ENCODE results near the gene MGMT.

The MGMT gene

GRCh38 chr10:129779126-129780111, 312.4 kb downstream of the MGMT start:
- Histone ChIP-seq H3K4me3 (ENCODE audit: low read length) (no peak overlapping the region), H3K9me3 (replicated peaks; ENCODE audit: insufficient read depth, low read length) (no peaks in the 10 kb centered on the region), H3K27ac (ENCODE audit: low read length) (no peak overlapping the region), H3K4me1 (ENCODE audit: low read length) (no peaks in the 10 kb centered on the region), H2AFZ (ENCODE audit: low read length) (no peak overlapping the region), H3K9me2 (replicated peaks; ENCODE audit: insufficient read depth, low read length) (no peaks in the 10 kb centered on the region), H3K4me2 (ENCODE audit: low read depth, low read length) (no peak overlapping the region), H3K36me3 (replicated peaks; ENCODE audit: insufficient read depth, low read length) (no peaks in the 10 kb centered on the region), H3K79me2 (ENCODE audit: low read length) (no peaks in the 10 kb centered on the region), H4K20me1 (ENCODE audit: insufficient read depth, low read length) (no peaks in the 10 kb centered on the region), H3K9ac (ENCODE audit: low read length) (no peak overlapping the region), H3F3A (ENCODE audit: insufficient read depth, low read length) (no peaks in the 10 kb centered on the region), H3K27me3 (replicated peaks; ENCODE audit: insufficient read depth, low read length) (no peaks in the 10 kb centered on the region)
- no peak for TF ChIP-seq CTCF (IDR thresholded peaks at IDR 0.05; ENCODE audit: low read length)
- TF ChIP-seq EZH2phosphoT487 (IDR thresholded peaks at IDR 0.05; ENCODE audit: low read length) = no peak
- TF ChIP-seq EZH2 (optimal IDR thresholded peaks at IDR 0.05; ENCODE audit: low read depth, low read length) = no peak
- DNase-seq = no peak

- H3K4me1 ChIP-seq (ENCODE audit: low read length) = no peaks in the 10 kb centered on the region
- H3K9me2 ChIP-seq (replicated peaks; ENCODE audit: insufficient read depth, low read length) = no peaks in the 10 kb centered on the region
- no peaks in the 10 kb centered on the region for H3K9me3 ChIP-seq (replicated peaks; ENCODE audit: insufficient read depth, low read length)
- H3K79me2 ChIP-seq (ENCODE audit: low read length) = no peaks in the 10 kb centered on the region
- no peak overlapping the region for H3K9ac ChIP-seq (ENCODE audit: low read length)
- no peak overlapping the region for H2AFZ ChIP-seq (ENCODE audit: low read length)
- no peaks in the 10 kb centered on the region for H3K36me3 ChIP-seq (replicated peaks; ENCODE audit: insufficient read depth, low read length)
- no peak for DNase-seq
- H3K27me3 ChIP-seq (replicated peaks; ENCODE audit: insufficient read depth, low read length) = no peaks in the 10 kb centered on the region
- no peaks in the 10 kb centered on the region for H3F3A ChIP-seq (ENCODE audit: insufficient read depth, low read length)
- TF ChIP-seq CTCF (IDR thresholded peaks at IDR 0.05; ENCODE audit: low read length) (no peak), EZH2 (optimal IDR thresholded peaks at IDR 0.05; ENCODE audit: low read depth, low read length) (no peak), EZH2phosphoT487 (IDR thresholded peaks at IDR 0.05; ENCODE audit: low read length) (no peak)
- H3K27ac ChIP-seq (ENCODE audit: low read length) = no peak overlapping the region
- no peak overlapping the region for H3K4me2 ChIP-seq (ENCODE audit: low read depth, low read length)
- no peaks in the 10 kb centered on the region for H4K20me1 ChIP-seq (ENCODE audit: insufficient read depth, low read length)
- no peak overlapping the region for H3K4me3 ChIP-seq (ENCODE audit: low read length)
These were observed 313.2 kb downstream of the MGMT start for GRCh38 chr10:129780198-129780597.

GRCh38 chr10:129780901-129781795, 314.1 kb downstream of the MGMT start:
- no peaks in the 10 kb centered on the region for H3F3A ChIP-seq (ENCODE audit: insufficient read depth, low read length)
- H3K36me3 ChIP-seq (replicated peaks; ENCODE audit: insufficient read depth, low read length) = no peaks in the 10 kb centered on the region
- no peak overlapping the region for H3K9ac ChIP-seq (ENCODE audit: low read length)
- DNase-seq = no peak
- no peaks in the 10 kb centered on the region for H3K4me1 ChIP-seq (ENCODE audit: low read length)
- H3K9me2 ChIP-seq (replicated peaks; ENCODE audit: insufficient read depth, low read length) = no peaks in the 10 kb centered on the region
- H3K27ac ChIP-seq (ENCODE audit: low read length) = no peak overlapping the region
- H3K4me3 ChIP-seq (ENCODE audit: low read length) = no peak overlapping the region
- no peaks in the 10 kb centered on the region for H3K79me2 ChIP-seq (ENCODE audit: low read length)
- H3K9me3 ChIP-seq (replicated peaks; ENCODE audit: insufficient read depth, low read length) = no peaks in the 10 kb centered on the region
- H3K4me2 ChIP-seq (ENCODE audit: low read depth, low read length) = no peak overlapping the region
- no peaks in the 10 kb centered on the region for H4K20me1 ChIP-seq (ENCODE audit: insufficient read depth, low read length)
- TF ChIP-seq EZH2 (optimal IDR thresholded peaks at IDR 0.05; ENCODE audit: low read depth, low read length) = no peak
- TF ChIP-seq CTCF (IDR thresholded peaks at IDR 0.05; ENCODE audit: low read length) = no peak
- no peak for TF ChIP-seq EZH2phosphoT487 (IDR thresholded peaks at IDR 0.05; ENCODE audit: low read length)
- no peak overlapping the region for H2AFZ ChIP-seq (ENCODE audit: low read length)
- H3K27me3 ChIP-seq (replicated peaks; ENCODE audit: insufficient read depth, low read length) = no peaks in the 10 kb centered on the region
